ENCODE results near the gene KRT32.

KRT32 gene

DNA sequence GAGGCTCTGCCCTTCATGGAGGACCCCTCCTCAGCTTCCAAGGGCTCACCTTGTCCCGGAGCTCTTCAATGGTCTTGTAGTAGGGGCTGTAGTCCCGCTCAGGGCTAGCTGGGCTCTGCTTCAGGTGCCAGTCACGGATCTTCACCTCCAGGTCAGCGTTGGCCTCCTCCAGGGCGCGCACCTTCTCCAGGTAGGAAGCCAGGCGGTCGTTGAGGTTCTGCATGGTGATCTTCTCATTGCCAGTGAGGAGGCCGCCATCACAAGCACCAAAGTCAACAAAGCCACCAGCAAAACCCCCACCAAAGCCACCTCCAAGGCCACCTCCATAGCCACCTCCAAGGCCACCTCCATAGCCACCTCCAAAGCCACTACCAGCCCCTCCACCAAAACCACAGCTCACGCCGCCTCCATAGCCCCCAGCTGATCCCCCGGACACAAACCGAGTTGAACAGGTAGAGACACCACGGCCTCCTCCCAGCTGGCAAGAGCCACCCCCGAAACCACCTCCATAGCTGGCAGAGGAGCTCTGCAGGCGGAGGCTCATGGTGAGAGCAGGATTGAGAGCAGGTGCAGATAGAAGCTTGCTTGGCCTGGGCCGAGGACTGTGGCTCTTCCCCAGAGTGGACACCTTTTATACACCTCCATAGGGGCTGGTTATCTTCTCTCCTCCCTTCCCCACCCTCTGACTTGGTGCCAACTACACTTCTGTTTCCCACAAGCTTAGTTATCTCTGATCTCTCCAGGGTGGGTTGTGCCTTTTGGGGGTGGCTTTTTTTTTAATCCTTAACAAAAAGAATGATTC lies 38.0 kb upstream of the KRT32 start, which contains the start of gene KRT13:
KRT13 (minus strand) TSS at position 606 of the 802 bp plus-strand sequence; CDS start at position 544, 62 bp downstream.
- no peak within 1 kb of the TSS for H3K27ac ChIP-seq (ENCODE audit: low read depth, low read length)
- peaks cover 15% of the 10 kb centered on the region for H3K4me1 ChIP-seq (ENCODE audit: control insufficient read depth, insufficient read depth, low read length)
- H3K27me3 ChIP-seq (ENCODE audit: control insufficient read depth, insufficient read depth, low read length): no peaks in the 10 kb centered on the region
- H3K4me3 ChIP-seq (ENCODE audit: low read depth, low read length): no peak within 1 kb of the TSS
- no peak within 1 kb of the TSS for H3K9ac ChIP-seq (ENCODE audit: low read length)
- H3K9me3 ChIP-seq (ENCODE audit: control insufficient read depth, insufficient read depth, low read depth, low read length): no peaks in the 10 kb centered on the region
- H3K36me3 ChIP-seq (ENCODE audit: control insufficient read depth, insufficient read depth, low read length): no peaks in the 10 kb centered on the region

- peaks cover 18% of the 10 kb centered on the region for H3K4me1 ChIP-seq (ENCODE audit: control insufficient read depth, insufficient read depth, low read length)
- no peak overlapping the region for H3K9ac ChIP-seq (ENCODE audit: low read length)
- no peak overlapping the region for H3K4me3 ChIP-seq (ENCODE audit: low read depth, low read length)
- H3K27me3 ChIP-seq (ENCODE audit: control insufficient read depth, insufficient read depth, low read length): no peaks in the 10 kb centered on the region
- no peaks in the 10 kb centered on the region for H3K9me3 ChIP-seq (ENCODE audit: control insufficient read depth, insufficient read depth, low read depth, low read length)
- no peaks in the 10 kb centered on the region for H3K36me3 ChIP-seq (ENCODE audit: control insufficient read depth, insufficient read depth, low read length)
- H3K27ac ChIP-seq (ENCODE audit: low read depth, low read length): no peak overlapping the region
These were observed 37.2 kb upstream of the KRT32 start for GRCh38 chr17:41504246-41504977.

GRCh38 chr17:41503202-41503601 lies 36.0 kb upstream of the KRT32 start:
- H3K4me3 ChIP-seq (ENCODE audit: low read depth, low read length): no peak overlapping the region
- H3K27ac ChIP-seq (ENCODE audit: low read depth, low read length): no peak overlapping the region
- no peaks in the 10 kb centered on the region for H3K36me3 ChIP-seq (ENCODE audit: control insufficient read depth, insufficient read depth, low read length)
- H3K9ac ChIP-seq (ENCODE audit: low read length): no peak overlapping the region
- no peaks in the 10 kb centered on the region for H3K27me3 ChIP-seq (ENCODE audit: control insufficient read depth, insufficient read depth, low read length)
- peaks cover 25% of the 10 kb centered on the region for H3K4me1 ChIP-seq (ENCODE audit: control insufficient read depth, insufficient read depth, low read length)
- H3K9me3 ChIP-seq (ENCODE audit: control insufficient read depth, insufficient read depth, low read depth, low read length): no peaks in the 10 kb centered on the region

- no peaks in the 10 kb centered on the region for H3K9me3 ChIP-seq (ENCODE audit: control insufficient read depth, insufficient read depth, low read depth, low read length)
- H3K4me3 ChIP-seq (ENCODE audit: low read depth, low read length): peak overlapping the region; percentile 1; the same call in 1 of the 2 replicates
- no peak overlapping the region for H3K9ac ChIP-seq (ENCODE audit: low read length)
- no peaks in the 10 kb centered on the region for H3K27me3 ChIP-seq (ENCODE audit: control insufficient read depth, insufficient read depth, low read length)
- no peak overlapping the region for H3K27ac ChIP-seq (ENCODE audit: low read depth, low read length)
- H3K4me1 ChIP-seq (ENCODE audit: control insufficient read depth, insufficient read depth, low read length): peaks cover 35% of the 10 kb centered on the region
- H3K36me3 ChIP-seq (ENCODE audit: control insufficient read depth, insufficient read depth, low read length): no peaks in the 10 kb centered on the region
These were observed 33.1 kb upstream of the KRT32 start for GRCh38 chr17:41500131-41500911.

DNA sequence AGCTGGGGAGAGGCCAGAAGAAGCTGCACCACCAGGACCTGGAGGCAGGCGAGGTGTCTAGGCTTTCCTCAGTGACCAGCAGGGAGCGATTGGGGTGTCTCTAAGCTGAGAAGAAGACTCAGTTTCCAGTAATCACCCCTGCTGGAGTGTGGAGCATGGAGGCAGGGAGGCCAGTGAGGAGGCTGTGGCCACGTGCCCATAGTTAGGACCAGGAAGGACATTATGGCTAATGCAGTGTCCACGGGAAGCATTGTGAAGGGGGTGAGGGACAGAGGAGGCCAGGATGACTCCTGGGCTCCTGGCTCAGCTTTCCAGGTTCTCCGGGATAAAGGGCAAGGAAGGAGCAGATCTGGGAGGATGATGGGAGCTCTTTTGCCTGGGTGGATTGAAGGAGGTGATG lies 32.5 kb upstream of the KRT32 start:
- H3K27ac ChIP-seq (ENCODE audit: low read depth, low read length): no peak overlapping the region
- peaks cover 35% of the 10 kb centered on the region for H3K4me1 ChIP-seq (ENCODE audit: control insufficient read depth, insufficient read depth, low read length)
- H3K9ac ChIP-seq (ENCODE audit: low read length): no peak overlapping the region
- H3K4me3 ChIP-seq (ENCODE audit: low read depth, low read length): no peak overlapping the region
- no peaks in the 10 kb centered on the region for H3K36me3 ChIP-seq (ENCODE audit: control insufficient read depth, insufficient read depth, low read length)
- H3K27me3 ChIP-seq (ENCODE audit: control insufficient read depth, insufficient read depth, low read length): no peaks in the 10 kb centered on the region
- H3K9me3 ChIP-seq (ENCODE audit: control insufficient read depth, insufficient read depth, low read depth, low read length): no peaks in the 10 kb centered on the region

DNA sequence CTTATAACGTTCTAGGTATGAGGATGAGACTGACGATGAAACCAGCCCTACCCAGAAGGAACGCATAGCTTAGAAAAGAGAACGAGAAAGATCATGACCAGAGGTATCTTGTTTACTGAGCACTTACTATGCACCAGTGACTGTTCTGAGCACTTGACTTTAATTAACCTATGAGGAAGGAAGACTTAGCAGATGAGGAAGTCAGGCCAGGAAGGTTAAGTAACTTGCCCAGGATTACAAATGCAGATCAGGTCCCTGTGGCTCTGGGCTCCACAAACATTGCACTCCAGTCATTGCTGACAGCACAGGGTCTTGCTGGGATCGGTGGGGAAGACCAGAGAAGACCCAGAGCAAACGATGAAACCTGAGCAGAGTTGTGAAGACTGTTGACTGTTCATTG lies 31.1 kb upstream of the KRT32 start:
- no peak overlapping the region for H3K9ac ChIP-seq (ENCODE audit: low read length)
- H3K27me3 ChIP-seq (ENCODE audit: control insufficient read depth, insufficient read depth, low read length): no peaks in the 10 kb centered on the region
- peaks cover 35% of the 10 kb centered on the region for H3K4me1 ChIP-seq (ENCODE audit: control insufficient read depth, insufficient read depth, low read length)
- H3K9me3 ChIP-seq (ENCODE audit: control insufficient read depth, insufficient read depth, low read depth, low read length): no peaks in the 10 kb centered on the region
- no peak overlapping the region for H3K4me3 ChIP-seq (ENCODE audit: low read depth, low read length)
- no peaks in the 10 kb centered on the region for H3K36me3 ChIP-seq (ENCODE audit: control insufficient read depth, insufficient read depth, low read length)
- no peak overlapping the region for H3K27ac ChIP-seq (ENCODE audit: low read depth, low read length)

DNA sequence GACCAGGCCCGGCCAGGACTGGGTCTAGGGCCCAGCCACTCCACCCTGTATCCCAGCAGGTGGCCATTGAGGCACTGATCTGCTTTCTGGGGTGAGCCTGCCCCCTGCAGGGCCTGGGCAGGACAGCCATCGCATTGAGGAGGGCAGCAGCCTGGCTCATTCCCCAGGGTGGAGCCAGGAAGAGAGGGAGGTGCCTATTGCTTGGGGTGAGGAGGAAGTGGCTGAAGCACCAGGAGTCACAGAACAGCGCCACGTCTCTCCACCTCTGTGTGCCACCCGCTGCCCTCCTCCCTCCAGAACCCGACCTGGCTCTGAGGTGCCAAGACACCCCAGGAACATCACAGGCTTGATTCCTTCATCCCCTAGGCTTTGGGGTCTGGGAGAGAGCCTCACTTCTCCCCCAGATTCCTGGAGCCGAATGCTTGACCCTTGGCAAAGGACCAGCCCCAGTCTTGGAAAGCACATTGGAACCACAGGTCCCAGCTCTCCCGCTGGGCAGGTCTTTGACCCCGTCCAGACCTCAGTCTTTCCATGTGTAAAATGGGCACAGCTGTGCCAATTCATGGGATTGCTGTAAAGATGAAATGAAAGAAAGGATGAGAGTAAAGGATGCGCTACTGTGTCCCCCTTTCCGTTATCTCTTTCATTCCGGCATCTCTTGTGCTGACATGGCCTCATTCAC lies 29.8 kb upstream of the KRT32 start:
- Histone ChIP-seq H3K4me3 (ENCODE audit: low read depth, low read length) (no peak overlapping the region), H3K27me3 (ENCODE audit: control insufficient read depth, insufficient read depth, low read length) (no peaks in the 10 kb centered on the region), H3K4me1 (ENCODE audit: control insufficient read depth, insufficient read depth, low read length) (peaks cover 35% of the 10 kb centered on the region), H3K27ac (ENCODE audit: low read depth, low read length) (no peak overlapping the region), H3K36me3 (ENCODE audit: control insufficient read depth, insufficient read depth, low read length) (no peaks in the 10 kb centered on the region), H3K9ac (ENCODE audit: low read length) (no peak overlapping the region), H3K9me3 (ENCODE audit: control insufficient read depth, insufficient read depth, low read depth, low read length) (no peaks in the 10 kb centered on the region)

DNA sequence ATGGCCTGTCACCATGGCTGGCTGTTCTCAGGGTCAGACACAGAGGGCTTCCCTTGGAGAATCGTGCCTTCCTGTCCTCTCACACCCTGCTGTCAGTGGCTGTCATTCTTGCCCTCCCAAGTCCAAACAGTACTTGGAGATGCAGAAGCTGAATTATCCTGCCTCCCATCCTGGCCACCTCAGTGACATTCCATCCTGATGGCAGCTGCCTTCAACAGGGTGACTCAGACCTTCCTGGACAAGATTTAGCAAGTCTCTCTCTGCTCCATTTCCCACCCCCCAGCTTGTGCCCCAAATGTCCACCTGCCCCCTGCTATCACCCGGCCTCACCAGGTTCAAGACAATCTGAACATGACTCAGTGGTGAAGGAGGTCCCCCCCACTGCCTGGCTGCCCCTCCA lies 27.3 kb upstream of the KRT32 start:
- H3K9me3 ChIP-seq (ENCODE audit: control insufficient read depth, insufficient read depth, low read depth, low read length): no peaks in the 10 kb centered on the region
- no peaks in the 10 kb centered on the region for H3K36me3 ChIP-seq (ENCODE audit: control insufficient read depth, insufficient read depth, low read length)
- no peak overlapping the region for H3K4me3 ChIP-seq (ENCODE audit: low read depth, low read length)
- H3K27me3 ChIP-seq (ENCODE audit: control insufficient read depth, insufficient read depth, low read length): no peaks in the 10 kb centered on the region
- no peak overlapping the region for H3K9ac ChIP-seq (ENCODE audit: low read length)
- no peak overlapping the region for H3K27ac ChIP-seq (ENCODE audit: low read depth, low read length)
- peaks cover 17% of the 10 kb centered on the region; the same call in 1 of the 2 replicates for H3K4me1 ChIP-seq (ENCODE audit: control insufficient read depth, insufficient read depth, low read length)

GRCh38 chr17:41492771-41493170 lies 25.6 kb upstream of the KRT32 start:
- H3K4me3 ChIP-seq (ENCODE audit: low read depth, low read length): no peak overlapping the region
- H3K4me1 ChIP-seq (ENCODE audit: control insufficient read depth, insufficient read depth, low read length): peaks cover 9% of the 10 kb centered on the region; the same call in 1 of the 2 replicates
- H3K27ac ChIP-seq (ENCODE audit: low read depth, low read length): no peak overlapping the region
- H3K9me3 ChIP-seq (ENCODE audit: control insufficient read depth, insufficient read depth, low read depth, low read length): no peaks in the 10 kb centered on the region
- H3K27me3 ChIP-seq (ENCODE audit: control insufficient read depth, insufficient read depth, low read length): no peaks in the 10 kb centered on the region
- H3K9ac ChIP-seq (ENCODE audit: low read length): no peak overlapping the region
- no peaks in the 10 kb centered on the region for H3K36me3 ChIP-seq (ENCODE audit: control insufficient read depth, insufficient read depth, low read length)

DNA sequence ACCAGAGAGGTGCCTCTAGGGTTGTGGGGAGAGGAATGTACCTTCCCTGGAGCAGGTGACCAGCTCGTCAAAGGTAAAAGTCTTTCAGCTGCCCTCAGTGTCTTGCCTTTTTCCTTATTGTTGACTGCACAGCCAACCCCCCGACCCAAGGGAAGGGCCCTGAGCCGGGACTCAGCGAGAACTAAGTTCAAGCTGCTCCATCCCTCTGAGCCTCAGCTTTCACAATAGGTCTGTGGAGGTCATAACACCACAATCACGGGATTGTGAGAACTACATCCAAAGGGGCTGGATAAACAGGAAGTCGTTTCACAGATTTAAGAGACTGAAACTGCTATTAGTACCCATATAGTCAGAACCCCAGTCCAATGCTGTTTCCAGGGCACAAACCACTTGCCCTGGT lies 25.2 kb upstream of the KRT32 start:
- H3K4me1 ChIP-seq (ENCODE audit: control insufficient read depth, insufficient read depth, low read length): peaks cover 9% of the 10 kb centered on the region; the same call in 1 of the 2 replicates
- no peak overlapping the region for H3K27ac ChIP-seq (ENCODE audit: low read depth, low read length)
- H3K9ac ChIP-seq (ENCODE audit: low read length): no peak overlapping the region
- H3K27me3 ChIP-seq (ENCODE audit: control insufficient read depth, insufficient read depth, low read length): peaks cover 3% of the 10 kb centered on the region
- H3K9me3 ChIP-seq (ENCODE audit: control insufficient read depth, insufficient read depth, low read depth, low read length): no peaks in the 10 kb centered on the region
- H3K4me3 ChIP-seq (ENCODE audit: low read depth, low read length): no peak overlapping the region
- no peaks in the 10 kb centered on the region for H3K36me3 ChIP-seq (ENCODE audit: control insufficient read depth, insufficient read depth, low read length)
